Measurements from ENCODE around the gene CNST. TPM values are rescaled to one million over a fixed set of nuclear protein-coding genes. Genes with fewer than 3 reads are reported as not detected.

Gene CNST
- total and polyA plus RNA-seq, 9 donors = 8.7 to 31.2 (median 22.4) TPM

DNA sequence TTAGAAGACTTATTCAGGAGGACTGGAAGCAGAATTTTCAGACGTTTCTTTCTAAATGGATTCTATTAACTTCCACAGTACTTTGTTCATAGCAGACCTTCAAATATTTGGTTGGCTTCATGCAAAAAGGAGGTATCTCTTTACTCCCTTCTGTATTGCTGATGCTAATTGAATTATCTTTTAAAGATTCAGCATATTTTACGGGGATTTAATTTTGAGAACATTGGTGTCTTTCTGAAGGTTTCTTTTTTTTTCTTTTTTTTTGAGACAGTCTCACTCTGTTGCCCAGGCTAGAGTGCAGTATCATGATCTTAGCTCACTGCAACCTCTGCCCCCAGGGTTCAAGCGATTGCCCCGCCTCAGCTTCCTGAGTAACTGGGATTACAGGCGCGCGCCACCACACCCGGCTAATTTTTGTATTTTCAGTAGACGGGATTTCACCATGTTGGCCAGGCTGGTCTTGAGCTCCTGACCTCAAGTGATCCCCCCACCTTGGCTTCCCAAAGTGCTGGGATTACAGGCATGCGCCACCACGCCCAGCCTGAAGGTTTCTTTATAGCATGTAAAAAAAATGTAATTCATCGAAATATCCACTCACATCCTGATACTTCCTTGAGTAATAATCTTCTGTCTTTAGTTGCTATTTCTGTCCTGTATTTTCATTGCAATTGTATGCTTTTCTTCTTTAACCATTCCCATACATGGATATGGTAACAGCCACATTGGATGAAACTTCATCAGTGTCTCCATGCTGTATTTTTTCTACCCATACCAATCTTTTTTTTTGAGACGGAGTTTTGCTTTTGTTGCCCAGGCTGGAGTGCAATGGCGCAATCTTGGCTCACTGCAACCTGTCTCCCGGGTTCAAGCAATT, 14.5 kb downstream of the CNST start:
- H3K4me3 ChIP-seq = no peak overlapping the region
- no peaks in the 10 kb centered on the region for H3K36me3 ChIP-seq
- 73 to 74% (median 73%) methylated on average over 15 of the region's 15 CpGs for WGBS, 3 donors
- no peak for TF ChIP-seq EP300 (IDR thresholded peaks at IDR 0.05)
- TF ChIP-seq POLR2A (IDR thresholded peaks at IDR 0.05) = no peak
- TF ChIP-seq, protein P1, sequence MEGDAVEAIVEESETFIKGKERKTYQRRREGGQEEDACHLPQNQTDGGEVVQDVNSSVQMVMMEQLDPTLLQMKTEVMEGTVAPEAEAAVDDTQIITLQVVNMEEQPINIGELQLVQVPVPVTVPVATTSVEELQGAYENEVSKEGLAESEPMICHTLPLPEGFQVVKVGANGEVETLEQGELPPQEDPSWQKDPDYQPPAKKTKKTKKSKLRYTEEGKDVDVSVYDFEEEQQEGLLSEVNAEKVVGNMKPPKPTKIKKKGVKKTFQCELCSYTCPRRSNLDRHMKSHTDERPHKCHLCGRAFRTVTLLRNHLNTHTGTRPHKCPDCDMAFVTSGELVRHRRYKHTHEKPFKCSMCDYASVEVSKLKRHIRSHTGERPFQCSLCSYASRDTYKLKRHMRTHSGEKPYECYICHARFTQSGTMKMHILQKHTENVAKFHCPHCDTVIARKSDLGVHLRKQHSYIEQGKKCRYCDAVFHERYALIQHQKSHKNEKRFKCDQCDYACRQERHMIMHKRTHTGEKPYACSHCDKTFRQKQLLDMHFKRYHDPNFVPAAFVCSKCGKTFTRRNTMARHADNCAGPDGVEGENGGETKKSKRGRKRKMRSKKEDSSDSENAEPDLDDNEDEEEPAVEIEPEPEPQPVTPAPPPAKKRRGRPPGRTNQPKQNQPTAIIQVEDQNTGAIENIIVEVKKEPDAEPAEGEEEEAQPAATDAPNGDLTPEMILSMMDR (IDR thresholded peaks at IDR 0.05) = no peak
- no peaks in the 10 kb centered on the region for H3K9me3 ChIP-seq
- no peaks in the 10 kb centered on the region for H3K27me3 ChIP-seq
- H3K4me1 ChIP-seq (ENCODE audit: insufficient read depth) = peaks cover 27% of the 10 kb centered on the region
- DNase-seq = no peak
- no peak overlapping the region for H3K27ac ChIP-seq
- intact Hi-C loops (cut with DNase I) = no loop called here

GRCh38 chr1:246582301-246583055, 16.2 kb downstream of the CNST start:
- H3K9me3 ChIP-seq = no peaks in the 10 kb centered on the region
- WGBS, 3 donors = 58 to 85% (median 60%) methylated on average over 17 of the region's 17 CpGs
- no peaks in the 10 kb centered on the region for H3K36me3 ChIP-seq
- peak overlapping the region in 1 of 2 donors; percentile 32 for H3K27ac ChIP-seq
- no peak overlapping the region for H3K4me3 ChIP-seq
- TF ChIP-seq, protein P1 (IDR thresholded peaks at IDR 0.05) = no peak
- TF ChIP-seq EP300 (IDR thresholded peaks at IDR 0.05) (no peak), POLR2A (IDR thresholded peaks at IDR 0.05) (no peak)
- H3K27me3 ChIP-seq = no peaks in the 10 kb centered on the region
- peaks cover 27% of the 10 kb centered on the region for H3K4me1 ChIP-seq (ENCODE audit: insufficient read depth)
- no peak for DNase-seq
- intact Hi-C loops (cut with DNase I) = no loop called here

GRCh38 chr1:246583056-246583440, 16.8 kb downstream of the CNST start:
- no peak for TF ChIP-seq POLR2A (IDR thresholded peaks at IDR 0.05)
- TF ChIP-seq, protein P1 (IDR thresholded peaks at IDR 0.05) = no peak
- TF ChIP-seq EP300 (IDR thresholded peaks at IDR 0.05) = no peak
- Histone ChIP-seq H3K27ac (no peak overlapping the region), H3K27me3 (no peaks in the 10 kb centered on the region), H3K36me3 (no peaks in the 10 kb centered on the region), H3K4me1 (ENCODE audit: insufficient read depth) (peaks cover 27% of the 10 kb centered on the region), H3K9me3 (no peaks in the 10 kb centered on the region), H3K4me3 (no peak overlapping the region)
- WGBS, 3 donors = 50 to 72% (median 54%) methylated on average over 2 of the region's 2 CpGs
- intact Hi-C loops (cut with DNase I) = no loop called here
- no peak for DNase-seq

DNA sequence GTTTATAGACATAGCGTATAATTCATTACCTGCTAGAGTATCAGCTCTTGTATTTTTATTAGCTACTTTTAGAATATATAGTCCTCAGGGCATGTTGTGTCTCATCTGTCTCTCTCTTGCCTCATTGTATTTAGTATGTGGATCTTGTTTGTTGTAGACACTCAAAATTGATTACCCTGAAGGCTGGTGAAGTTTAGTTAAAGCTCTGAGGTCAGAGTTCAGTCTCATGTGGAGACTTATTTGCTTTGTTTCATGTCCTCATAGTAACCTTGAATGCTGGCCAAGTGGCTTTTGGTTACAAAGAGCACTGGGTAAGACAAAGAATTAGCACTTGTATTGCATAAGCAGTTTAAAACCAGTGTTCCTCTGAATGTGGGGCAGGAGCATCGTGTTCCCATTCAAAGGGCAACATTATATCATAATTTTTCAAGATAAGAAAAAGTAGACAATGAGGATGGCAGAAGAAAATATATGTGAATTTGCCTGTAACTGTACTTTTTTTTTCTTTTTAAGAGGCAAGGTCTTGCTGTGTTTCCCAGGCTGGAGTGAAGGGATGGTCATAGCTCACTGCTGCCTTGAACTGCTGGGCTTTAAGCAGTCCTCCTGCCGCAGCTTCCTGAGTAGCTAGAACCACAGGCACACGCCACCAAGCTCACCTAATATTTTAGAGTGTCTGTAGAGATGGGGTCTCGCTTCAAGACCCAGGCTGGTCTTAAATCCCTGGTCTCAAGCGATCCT, 17.4 kb downstream of the CNST start:
- intact Hi-C loops (cut with DNase I) = no loop called here
- peak in 2 of 5 donors; percentile 48 to 51 for DNase-seq
- no peaks in the 10 kb centered on the region for H3K9me3 ChIP-seq
- WGBS, 3 donors = 60 to 70% (median 64%) methylated on average over 6 of the region's 6 CpGs
- H3K27ac ChIP-seq = no peak overlapping the region
- H3K36me3 ChIP-seq = no peaks in the 10 kb centered on the region
- H3K4me3 ChIP-seq = no peak overlapping the region
- peaks cover 26% of the 10 kb centered on the region for H3K4me1 ChIP-seq (ENCODE audit: insufficient read depth)
- TF ChIP-seq, protein P1 (IDR thresholded peaks at IDR 0.05) = no peak
- no peaks in the 10 kb centered on the region for H3K27me3 ChIP-seq
